ENCODE measurements around the gene PRR5.
"Not testable (repeated sequence)": the region's sequence is repeated elsewhere in the genome, so short reads cannot be mapped to it uniquely, and the experiment has no call there.

The PRR5 gene

DNA sequence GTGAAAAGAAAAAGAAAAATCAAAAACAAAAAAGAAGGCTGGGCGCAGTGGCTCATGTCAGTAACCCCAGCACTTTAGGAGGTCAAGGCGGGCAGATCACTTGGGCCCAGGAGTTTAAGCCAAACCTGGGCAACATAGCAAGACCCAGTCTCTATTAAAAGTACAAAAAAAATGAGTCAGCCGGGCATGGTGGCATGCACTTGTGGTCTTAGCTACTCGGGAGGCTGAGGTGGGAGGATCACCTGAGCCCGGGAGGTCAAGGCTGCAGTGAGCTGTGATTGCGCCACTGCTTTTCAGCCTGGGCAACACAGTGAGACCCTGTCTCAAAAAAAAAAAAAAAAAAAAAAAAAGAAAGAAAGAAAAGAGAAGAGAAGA, 26.0 kb upstream of the PRR5 start:
- DNase-seq = not testable (repeated sequence)

DNA sequence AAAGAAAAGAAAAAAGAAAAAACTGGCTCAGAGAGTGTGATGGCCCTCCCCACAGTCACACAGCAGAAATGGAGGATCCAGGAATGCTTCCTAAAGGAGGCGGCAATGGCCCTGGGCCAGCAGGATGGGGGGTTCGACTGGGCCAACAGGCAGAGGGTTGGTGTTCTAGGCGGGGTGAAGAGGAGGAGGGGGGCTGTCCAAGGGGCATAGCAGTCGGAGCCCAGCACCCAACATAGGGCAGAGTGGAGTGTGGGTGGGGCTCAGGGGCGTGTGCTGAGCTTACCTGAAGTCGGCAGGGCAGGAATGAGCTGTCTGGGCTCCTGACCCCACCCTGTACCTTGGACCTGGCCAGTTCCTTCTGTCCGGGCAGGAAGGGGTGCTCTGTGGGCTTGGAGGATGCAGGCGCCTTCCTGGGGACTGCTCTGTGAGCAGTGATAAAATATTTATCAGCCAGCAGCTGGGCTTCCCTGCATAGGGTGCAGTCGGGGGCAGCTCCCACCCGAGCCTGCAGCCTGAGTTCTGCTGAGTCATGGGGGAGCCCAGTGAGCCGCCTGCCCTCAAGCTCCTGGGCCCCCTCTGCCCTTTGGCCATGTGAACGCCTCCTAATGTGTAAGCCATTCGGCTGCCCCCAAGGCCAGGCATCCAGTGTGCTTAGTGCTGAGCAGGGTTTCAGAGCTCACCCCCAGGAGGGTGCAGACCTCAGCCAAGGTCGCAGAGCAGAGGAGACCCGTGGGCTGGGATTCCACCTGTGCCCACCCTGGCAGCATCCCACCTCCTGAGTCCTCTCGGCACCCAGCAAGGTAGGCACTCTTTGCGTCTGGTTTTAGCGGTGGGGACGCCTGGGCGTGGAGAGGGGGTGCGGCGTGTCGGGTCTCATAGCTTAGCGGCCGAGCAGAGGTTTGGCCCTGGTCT, 25.3 kb upstream of the PRR5 start:
- no peak for DNase-seq

GRCh38 chr22:44677353-44677840, 24.6 kb upstream of the PRR5 start:
- DNase-seq = no peak

GRCh38 chr22:44677871-44678555, 24.0 kb upstream of the PRR5 start:
- no peak for DNase-seq

- no peak for DNase-seq
Observed at GRCh38 chr22:44678556-44679305, 23.3 kb upstream of the PRR5 start.

GRCh38 chr22:44679306-44679647, 22.7 kb upstream of the PRR5 start:
- not testable (repeated sequence) for DNase-seq

- no peak for DNase-seq
Observed at GRCh38 chr22:44680058-44680457, 21.9 kb upstream of the PRR5 start.

DNA sequence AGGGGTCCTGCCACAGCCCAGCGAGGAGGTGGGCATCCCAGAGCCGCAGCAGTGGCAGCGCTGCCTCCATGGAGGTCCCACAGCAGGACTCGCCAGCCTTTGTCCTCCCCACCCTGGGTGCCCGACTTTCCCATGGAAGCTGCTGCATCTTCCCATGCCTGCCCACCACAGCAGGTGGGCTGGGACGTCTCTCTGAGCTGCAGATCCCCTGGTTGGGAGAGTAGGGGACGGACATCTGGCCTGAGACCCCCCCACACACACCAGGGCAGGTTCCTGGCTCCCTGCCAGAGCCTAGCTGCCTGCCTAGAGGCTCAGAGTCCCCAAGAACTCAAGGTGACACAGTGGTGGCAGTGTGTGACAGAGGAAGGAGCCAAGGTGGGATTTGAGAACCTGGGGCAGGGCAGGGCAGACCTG, 21.5 kb upstream of the PRR5 start:
- no peak for DNase-seq

- DNase-seq = no peak
Observed at GRCh38 chr22:44682556-44683168, 19.3 kb upstream of the PRR5 start.

DNA sequence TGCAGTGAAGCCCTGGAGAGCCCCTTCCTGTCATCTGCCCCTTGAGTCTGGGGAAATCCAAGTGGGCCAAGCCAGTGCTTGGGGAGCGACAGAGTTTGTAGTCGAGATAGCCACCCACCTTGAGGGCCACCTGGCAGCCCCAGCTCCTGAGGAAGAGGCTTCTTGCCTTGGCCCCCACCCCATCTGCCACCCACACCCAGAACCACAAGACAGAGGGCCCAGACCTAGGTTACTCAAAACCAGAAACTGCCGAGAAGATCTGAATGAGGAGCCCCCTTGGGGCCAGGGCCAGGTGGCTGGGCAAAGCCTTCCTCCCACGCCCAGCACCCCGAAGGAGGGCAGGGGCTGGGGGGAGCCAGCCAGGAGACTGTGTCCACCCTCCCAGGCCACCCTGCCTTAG, 18.8 kb upstream of the PRR5 start:
- DNase-seq = no peak

GRCh38 chr22:44683881-44684280, 18.1 kb upstream of the PRR5 start:
- DNase-seq = no peak

GRCh38 chr22:44684506-44685383, 17.3 kb upstream of the PRR5 start:
- DNase-seq = peak; percentile 86

DNA sequence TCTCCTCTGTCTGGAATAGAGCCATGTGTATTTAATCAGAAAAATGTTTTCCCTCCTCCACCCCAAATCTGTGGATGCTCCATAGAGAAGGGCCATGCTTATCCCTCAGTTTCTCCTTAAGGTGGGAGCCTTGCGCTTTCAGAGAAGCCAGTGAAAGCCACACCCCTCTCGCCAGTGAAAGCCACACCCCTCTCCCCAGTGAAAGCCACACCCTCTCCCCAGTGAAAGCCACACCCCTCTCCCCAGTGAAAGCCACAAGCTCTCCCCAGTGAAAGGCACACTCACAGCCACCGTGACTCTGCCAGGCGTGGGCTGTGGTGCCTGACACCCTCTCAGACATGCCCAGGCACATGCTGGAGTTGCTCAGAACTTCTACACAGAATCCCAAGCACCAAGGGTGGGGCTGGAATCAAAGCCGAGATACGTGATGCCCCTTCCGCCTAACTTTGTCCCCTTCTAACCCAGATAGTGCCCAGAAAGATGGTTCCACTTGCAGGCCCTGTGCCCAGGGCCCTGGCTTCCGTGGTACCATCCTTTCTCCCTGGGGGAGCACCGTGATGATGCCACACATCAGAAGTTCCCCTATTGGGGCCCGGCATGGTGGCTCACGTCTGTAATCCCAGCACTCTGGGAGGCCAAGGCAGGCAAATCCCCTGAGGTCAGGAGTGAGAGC, 16.5 kb upstream of the PRR5 start:
- DNase-seq = peak; percentile 84

- DNase-seq = no peak
Observed at GRCh38 chr22:44686873-44687600, 15.0 kb upstream of the PRR5 start.

DNA sequence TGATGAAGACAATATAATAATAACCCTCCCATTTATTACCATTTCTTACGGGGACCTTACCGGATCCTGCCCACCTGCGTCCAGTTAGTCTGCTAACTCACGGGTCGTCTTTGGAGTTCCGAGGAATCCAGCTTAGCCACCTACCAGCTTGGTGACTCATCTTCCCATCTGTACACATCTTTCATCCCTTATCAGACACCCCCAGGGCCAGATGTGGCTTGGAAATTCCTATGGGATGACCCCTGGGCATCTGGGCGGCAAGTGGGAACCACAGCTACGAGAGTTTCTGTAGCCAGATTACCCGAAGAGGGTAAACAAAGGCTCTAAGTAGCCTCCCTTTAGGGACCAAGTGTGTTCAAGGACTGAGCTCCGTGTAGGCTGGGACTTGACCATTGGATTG, 12.8 kb upstream of the PRR5 start:
- no peak for DNase-seq

DNA sequence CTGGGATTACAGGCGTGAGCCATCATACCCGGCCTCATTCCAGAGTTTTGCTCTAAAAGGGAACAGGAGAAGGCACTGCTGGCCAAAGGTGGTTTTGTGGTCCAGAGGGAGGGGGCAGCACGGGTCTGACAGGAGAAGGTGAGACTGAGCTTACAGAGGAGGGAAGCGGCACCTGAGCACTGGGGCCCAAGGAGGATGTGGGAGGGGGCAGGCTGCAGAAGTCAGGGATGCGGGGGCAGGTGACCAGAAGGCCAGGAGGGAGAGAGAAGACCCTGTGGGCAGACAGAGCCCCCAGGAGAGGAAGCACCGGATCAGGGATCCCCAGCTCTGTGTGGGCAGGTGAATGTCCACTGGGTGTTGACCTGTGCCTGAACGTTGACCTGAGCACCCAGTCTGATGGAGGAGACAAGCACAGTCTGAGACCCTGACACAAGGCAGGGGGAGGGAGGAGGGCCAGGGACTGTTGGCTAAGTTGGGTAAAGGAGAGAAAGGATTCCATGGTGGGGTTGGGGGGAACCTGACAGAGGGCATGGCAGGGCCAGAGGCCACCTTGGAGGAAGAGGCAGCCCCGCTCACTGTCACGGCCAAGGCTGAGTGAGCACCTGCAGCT, 12.0 kb upstream of the PRR5 start:
- no peak for DNase-seq

DNA sequence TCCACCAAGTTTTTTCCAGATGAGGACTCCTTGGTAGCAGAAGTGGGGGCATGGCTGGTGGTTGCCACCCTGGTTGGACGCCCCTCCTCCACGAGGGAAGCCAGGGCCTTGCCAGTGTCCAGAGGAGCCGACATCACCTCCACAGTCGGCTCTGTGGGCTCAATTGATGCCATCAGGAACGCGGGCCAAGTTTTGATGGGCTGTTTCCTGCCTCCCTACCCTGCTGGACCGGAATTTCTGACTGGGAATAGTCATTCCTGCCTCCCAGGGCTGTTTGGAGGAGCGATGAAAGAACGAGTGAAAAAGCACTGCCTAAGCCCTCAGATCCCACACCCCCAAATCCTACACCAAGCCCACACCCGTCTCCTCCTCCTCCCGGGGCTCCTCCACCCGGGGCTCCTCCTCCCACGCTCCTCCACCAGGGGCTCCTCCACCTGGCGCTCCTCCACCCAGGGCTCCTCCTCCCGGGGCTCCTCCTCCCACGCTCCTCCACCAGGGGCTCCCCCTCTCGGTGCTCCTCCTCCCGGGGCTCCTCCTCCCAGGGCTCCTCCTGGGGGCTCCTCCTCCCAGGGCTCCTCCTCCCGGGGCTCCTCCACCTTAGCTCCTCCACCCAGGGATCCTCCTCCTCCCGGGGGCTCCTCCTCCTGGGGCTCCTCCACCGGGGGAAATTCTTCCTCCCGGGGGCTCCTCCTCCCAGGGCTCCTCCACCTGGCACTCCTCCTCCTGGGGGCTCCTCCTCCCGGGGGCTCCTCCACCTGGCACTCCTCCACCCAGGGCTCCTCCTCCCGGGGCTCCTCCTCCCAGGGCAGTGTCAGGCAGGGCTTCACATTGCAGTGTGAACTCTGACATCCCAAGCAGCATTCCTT, 10.0 kb upstream of the PRR5 start:
- DNase-seq = no peak

DNA sequence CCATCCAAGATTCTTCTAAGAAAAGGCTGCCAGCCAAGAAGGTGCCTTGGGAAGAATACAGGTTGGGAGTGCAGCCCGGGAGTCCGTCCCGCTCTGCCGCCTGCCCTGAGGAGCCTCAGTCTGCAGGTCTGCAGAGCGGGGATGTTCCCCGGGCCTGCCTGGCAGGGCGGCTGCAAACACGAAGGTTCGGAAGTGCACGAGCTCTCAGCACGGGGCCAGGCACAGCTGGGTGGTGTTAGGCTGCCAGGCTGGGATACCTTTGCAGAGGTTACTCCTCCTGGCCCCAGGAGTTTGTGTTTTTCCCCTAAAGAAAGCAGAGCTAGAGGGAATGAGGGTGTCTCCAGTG, 9.4 kb upstream of the PRR5 start:
- DNase-seq = no peak

DNA sequence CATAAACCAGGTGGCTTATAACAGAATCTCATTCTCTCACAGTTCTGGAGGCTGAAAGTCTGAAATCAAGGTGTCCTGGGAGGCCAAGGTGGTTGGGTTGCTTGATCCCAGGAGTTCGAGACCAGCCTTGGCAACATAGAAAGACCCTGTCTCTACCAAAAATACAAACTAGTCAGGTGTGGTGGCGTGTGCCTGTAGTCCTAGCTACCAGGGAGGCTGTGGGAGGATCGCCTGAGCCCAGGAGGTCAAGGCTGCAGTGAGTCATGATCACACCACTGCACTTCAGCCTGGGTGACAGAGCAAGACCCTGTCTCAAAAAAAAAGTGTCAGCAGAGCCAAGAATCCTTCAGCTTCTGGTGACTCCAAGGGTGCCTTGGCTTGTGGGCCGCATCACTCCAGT, 8.9 kb upstream of the PRR5 start:
- no peak for DNase-seq

All from CD4-positive, alpha-beta T cell treated with Interleukin-15 for 1 hour (primary cell).